A673 (cell line): ENCODE data around the gene FBXO17.

Source experiments
- CTCF ChIP-seq: fragments of 300-800, 200-600 bp; sonication (generic); conservative IDR thresholded peaks from 2 replicates; pipeline ENCODE4 v1.5.1; 2017; ENCODE audit warnings: low read depth, mild to moderate bottlenecking, antibody characterized with exemption, low read length, moderate library complexity, mixed read lengths
- EZH2 ChIP-seq: fragments of 200-600 bp; sonication (generic); IDR thresholded peaks from 2 replicates; pipeline ENCODE4 v1.6.1; 2017; ENCODE audit warnings: borderline replicate concordance, low read depth, mild to moderate bottlenecking, mixed read lengths, antibody characterized with exemption, low read length; ENCODE audit not compliant: poor library complexity, severe bottlenecking

DNA sequence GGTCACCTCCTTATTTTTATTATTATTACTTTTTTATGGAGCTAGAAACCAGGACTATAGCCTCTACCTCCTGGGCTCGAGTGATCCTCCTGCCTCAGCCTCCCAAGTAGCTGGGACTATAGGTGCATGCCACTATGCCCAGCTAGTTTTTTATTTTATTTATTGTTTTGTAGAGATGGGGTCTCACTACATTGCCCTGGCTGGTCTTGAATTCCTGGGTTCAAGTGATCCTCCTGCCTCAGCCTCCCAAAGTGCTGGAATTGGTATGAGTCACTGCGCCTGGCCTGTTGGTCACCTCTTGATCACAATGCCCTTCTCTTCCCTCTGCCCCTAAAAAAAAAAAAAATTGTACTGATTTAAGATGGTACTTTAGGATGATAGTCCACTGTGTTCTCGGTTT is 24.4 kb downstream of the FBXO17 start:
- TF ChIP-seq CTCF (no peak), EZH2 (no peak)
